Mesendoderm (in vitro differentiated cells): Measurements from ENCODE around the gene IL27RA.

Experiments used
- DNase-seq: peaks from one replicate; pipeline ENCODE4 v3.0.0; 2013
- H2AK5ac ChIP-seq: 2 replicates; pipeline ENCODE4 v1.6.1; 2013; ENCODE audit warnings: low read length, inconsistent platforms
- H2BK120ac ChIP-seq: 2 replicates; pipeline ENCODE4 v1.6.1; 2013; ENCODE audit warnings: low read depth, mild to moderate bottlenecking, low read length, moderate library complexity, mixed read lengths
- H2BK15ac ChIP-seq: replicated peaks from 2 replicates; pipeline ENCODE4 v1.6.1; 2013; ENCODE audit warnings: low read depth, mild to moderate bottlenecking, moderate library complexity
- H2BK5ac ChIP-seq: 2 replicates; pipeline ENCODE4 v1.6.1; 2013; ENCODE audit warnings: low read length, inconsistent platforms
- H3K18ac ChIP-seq: 2 replicates; pipeline ENCODE4 v1.6.1; 2013; ENCODE audit warnings: mild to moderate bottlenecking, low read length, mixed read lengths
- H3K23ac ChIP-seq: one replicate; pipeline ENCODE4 v1.6.1; 2013; ENCODE audit warnings: low read length
- H3K27ac ChIP-seq: 2 replicates; pipeline ENCODE4 v1.5.1; 2013; ENCODE audit warnings: low read depth, mild to moderate bottlenecking, inconsistent platforms, low read length, moderate library complexity
- H3K27me3 ChIP-seq: 2 replicates; pipeline ENCODE4 v1.6.1; 2013; ENCODE audit warnings: low read length, control low read depth, mild to moderate bottlenecking, inconsistent platforms; ENCODE audit not compliant: insufficient read depth, poor library complexity
- H3K36me3 ChIP-seq: 2 replicates; pipeline ENCODE4 v1.6.1; 2013; ENCODE audit warnings: low read length, inconsistent platforms; ENCODE audit not compliant: control insufficient read depth, insufficient read depth
- H3K4ac ChIP-seq: one replicate; pipeline ENCODE4 v1.6.1; 2013; ENCODE audit warnings: low read depth, mild to moderate bottlenecking, low read length, moderate library complexity
- H3K4me1 ChIP-seq: 2 replicates; pipeline ENCODE4 v1.6.1; 2013; ENCODE audit warnings: low read depth, low read length, inconsistent platforms; ENCODE audit not compliant: control insufficient read depth
- H3K4me2 ChIP-seq: 2 replicates; pipeline ENCODE4 v1.6.1; 2013; ENCODE audit warnings: low read length
- H3K4me3 ChIP-seq: 2 replicates; pipeline ENCODE4 v1.5.1; 2013; ENCODE audit warnings: mild to moderate bottlenecking, low read length
- H3K56ac ChIP-seq: one replicate; pipeline ENCODE4 v1.6.1; 2013; ENCODE audit warnings: low read length
- H3K79me1 ChIP-seq: 2 replicates; pipeline ENCODE4 v1.6.1; 2013; ENCODE audit warnings: low read length, inconsistent platforms
- H3K79me2 ChIP-seq: 2 replicates; pipeline ENCODE4 v1.6.1; 2013; ENCODE audit warnings: mild to moderate bottlenecking, low read length; ENCODE audit not compliant: control insufficient read depth, insufficient read depth
- H3K9ac ChIP-seq: 2 replicates; pipeline ENCODE4 v1.6.1; 2013; ENCODE audit warnings: low read length, inconsistent platforms
- H4K5ac ChIP-seq: one replicate; pipeline ENCODE4 v1.6.1; 2013; ENCODE audit warnings: low read length
- H4K8ac ChIP-seq: one replicate; pipeline ENCODE4 v1.6.1; 2013; ENCODE audit warnings: low read depth, mild to moderate bottlenecking, control low read depth, low read length, moderate library complexity
- WGBS: extraction: QIAGEN DNeasy Blood & Tissue Kit; methylation state at CpG from one replicate; pipeline ENCODE4 v1.1.7; 2013; ENCODE audit warnings: low lambda C conversion rate, missing lambda C conversion rate; ENCODE audit not compliant: insufficient coverage; ENCODE audit errors: extremely low coverage; 5-methylcytosine and 5-hydroxymethylcytosine counted together

The IL27RA gene

GRCh38 chr19:13990085-13990484 lies 41.5 kb upstream of the IL27RA start:
- no peak overlapping the region for H3K56ac ChIP-seq

GRCh38 chr19:13992025-13992424 lies 39.5 kb upstream of the IL27RA start:
- H3K79me2 ChIP-seq = no peaks in the 10 kb centered on the region
- H3K4me3 ChIP-seq = no peak overlapping the region
- no peaks in the 10 kb centered on the region for H3K36me3 ChIP-seq
- no peak overlapping the region for H2AK5ac ChIP-seq
- H3K18ac ChIP-seq = no peak overlapping the region
- no peaks in the 10 kb centered on the region for H3K79me1 ChIP-seq
- H3K4me1 ChIP-seq = no peaks in the 10 kb centered on the region
- no peak overlapping the region for H3K56ac ChIP-seq
- no peak overlapping the region for H3K4me2 ChIP-seq
- DNase-seq = no peak
- H2BK120ac ChIP-seq = no peak overlapping the region
- H2BK5ac ChIP-seq = no peak overlapping the region
- H3K27me3 ChIP-seq = no peaks in the 10 kb centered on the region
- no peak overlapping the region for H3K4ac ChIP-seq
- H2BK15ac ChIP-seq = no peak overlapping the region
- no peak overlapping the region for H4K8ac ChIP-seq
- no peak overlapping the region for H4K5ac ChIP-seq
- no CpG with 5 or more reads among the region's 7 CpGs for WGBS
- no peak overlapping the region for H3K23ac ChIP-seq
- H3K27ac ChIP-seq = no peak overlapping the region
- no peak overlapping the region for H3K9ac ChIP-seq

More at GRCh38 chr19:13990085-13990484, 41.5 kb upstream of the IL27RA start:
- Histone ChIP-seq H3K9ac (no peak overlapping the region), H4K8ac (no peak overlapping the region), H3K79me2 (no peaks in the 10 kb centered on the region), H3K27me3 (no peaks in the 10 kb centered on the region), H2BK120ac (no peak overlapping the region), H3K4ac (no peak overlapping the region), H2AK5ac (no peak overlapping the region), H3K23ac (no peak overlapping the region), H3K4me1 (peaks cover 3% of the 10 kb centered on the region), H3K4me3 (no peak overlapping the region), H3K36me3 (no peaks in the 10 kb centered on the region), H3K79me1 (no peaks in the 10 kb centered on the region), H4K5ac (no peak overlapping the region), H3K18ac (no peak overlapping the region), H3K27ac (no peak overlapping the region), H3K4me2 (no peak overlapping the region), H2BK5ac (no peak overlapping the region), H2BK15ac (no peak overlapping the region)
- WGBS = no CpG with 5 or more reads among the region's 8 CpGs
- DNase-seq = no peak

GRCh38 chr19:13993590-13994300 lies 37.8 kb upstream of the IL27RA start:
- Histone ChIP-seq H3K23ac (no peak overlapping the region), H2BK120ac (no peak overlapping the region), H2BK15ac (no peak overlapping the region), H3K9ac (no peak overlapping the region), H3K27ac (no peak overlapping the region), H4K5ac (no peak overlapping the region), H3K4me1 (no peaks in the 10 kb centered on the region), H3K79me2 (no peaks in the 10 kb centered on the region), H3K79me1 (peaks cover 3% of the 10 kb centered on the region), H2BK5ac (no peak overlapping the region), H3K4me3 (no peak overlapping the region), H3K18ac (no peak overlapping the region), H3K56ac (no peak overlapping the region), H3K4ac (no peak overlapping the region), H3K4me2 (no peak overlapping the region), H4K8ac (no peak overlapping the region), H3K36me3 (no peaks in the 10 kb centered on the region), H3K27me3 (no peaks in the 10 kb centered on the region), H2AK5ac (no peak overlapping the region)
- peak; percentile 45 for DNase-seq
- WGBS = no CpG with 5 or more reads among the region's 22 CpGs

- Histone ChIP-seq H3K79me1 (peaks cover 4% of the 10 kb centered on the region), H2BK15ac (no peak overlapping the region), H2AK5ac (no peak overlapping the region), H3K18ac (no peak overlapping the region), H3K27ac (no peak overlapping the region), H2BK5ac (no peak overlapping the region), H3K4me3 (no peak overlapping the region), H3K27me3 (no peaks in the 10 kb centered on the region), H3K56ac (no peak overlapping the region), H3K79me2 (no peaks in the 10 kb centered on the region), H2BK120ac (no peak overlapping the region), H3K36me3 (no peaks in the 10 kb centered on the region), H4K8ac (no peak overlapping the region), H3K4me2 (no peak overlapping the region), H3K23ac (no peak overlapping the region), H3K4ac (no peak overlapping the region), H4K5ac (no peak overlapping the region), H3K4me1 (no peaks in the 10 kb centered on the region), H3K9ac (no peak overlapping the region)
- no peak for DNase-seq
- WGBS = no CpG with 5 or more reads among the region's 13 CpGs
Observed at GRCh38 chr19:13995017-13995728, 36.4 kb upstream of the IL27RA start.

- Histone ChIP-seq H3K27me3 (no peaks in the 10 kb centered on the region), H3K4me2 (no peak overlapping the region), H4K8ac (no peak overlapping the region), H3K27ac (no peak overlapping the region), H3K4ac (no peak overlapping the region), H3K4me1 (no peaks in the 10 kb centered on the region), H3K56ac (no peak overlapping the region), H3K18ac (no peak overlapping the region), H3K4me3 (no peak overlapping the region), H3K36me3 (no peaks in the 10 kb centered on the region), H4K5ac (no peak overlapping the region), H3K79me2 (peaks cover 2% of the 10 kb centered on the region), H3K79me1 (peaks cover 8% of the 10 kb centered on the region), H2BK120ac (no peak overlapping the region), H3K23ac (no peak overlapping the region), H2AK5ac (no peak overlapping the region), H2BK5ac (no peak overlapping the region), H3K9ac (no peak overlapping the region), H2BK15ac (no peak overlapping the region)
- DNase-seq = no peak
- WGBS = no CpG with 5 or more reads among the region's 14 CpGs
Observed at GRCh38 chr19:13995878-13996765, 35.4 kb upstream of the IL27RA start.
